GM23248 (cell line): ENCODE data around the gene RBMS1.

Experiments used
- EZH2 ChIP-seq: fragments of 200-600 bp; sonication (generic); IDR thresholded peaks from 2 replicates; pipeline ENCODE4 v1.6.1; 2018; ENCODE audit warnings: antibody characterized with exemption, mild to moderate bottlenecking; ENCODE audit not compliant: insufficient read depth, poor library complexity, severe bottlenecking
- EZH2phosphoT487 ChIP-seq: fragments of 200-600 bp; sonication (generic); IDR thresholded peaks from 2 replicates; pipeline ENCODE4 v1.6.1; 2018; ENCODE audit warnings: antibody characterized with exemption, moderate library complexity, mild to moderate bottlenecking, low read depth; ENCODE audit not compliant: insufficient read depth

- no peak for TF ChIP-seq EZH2
- TF ChIP-seq EZH2phosphoT487 = no peak
Observed at GRCh38 chr2:160275656-160276055, 218.0 kb downstream of the RBMS1 start.
